Liver (tissue), 9 donors: ENCODE measurements around the gene ZER1. TPM values are rescaled to one million over a fixed set of nuclear protein-coding genes. Genes with fewer than 3 reads are reported as not detected.

Source experiments
- DNase-seq: peaks from one replicate; pipeline ENCODE4 v3.0.0-alpha.2; 2017; ENCODE audit warnings: low spot score
- H3K27ac ChIP-seq, 2 donors: one replicate each; pipeline ENCODE4 v1.7.0; 2013; ENCODE audit warnings: inconsistent platforms in 2 of 2, low read length in 2 of 2, control low read depth in 1 of 2, low read depth in 1 of 2, mild to moderate bottlenecking in 1 of 2
- H3K27me3 ChIP-seq, 4 donors: one replicate each; pipeline versions ENCODE4 v1.6.1 to v1.7.0; 2013; ENCODE audit warnings: low read length in 3 of 4, inconsistent platforms in 1 of 4, mild to moderate bottlenecking in 1 of 4, moderate library complexity in 1 of 4; ENCODE audit not compliant: control insufficient read depth in 4 of 4, insufficient read depth in 4 of 4
- H3K36me3 ChIP-seq, 4 donors: one replicate each; pipeline versions ENCODE4 v1.6.1 to v1.7.0; 2013; ENCODE audit warnings: low read length in 3 of 4, mild to moderate bottlenecking in 3 of 4, low read depth in 1 of 4, moderate library complexity in 1 of 4; ENCODE audit not compliant: control insufficient read depth in 4 of 4, insufficient read depth in 3 of 4
- H3K4me1 ChIP-seq, 4 donors: one replicate each; pipeline versions ENCODE4 v1.6.1 to v1.7.0; 2013; ENCODE audit warnings: low read length in 3 of 4, mild to moderate bottlenecking in 3 of 4, moderate library complexity in 1 of 4; ENCODE audit not compliant: control insufficient read depth in 4 of 4, insufficient read depth in 4 of 4
- H3K4me3 ChIP-seq, 3 donors: one replicate each; pipeline versions ENCODE4 v1.6.1 to v1.7.0; 2013; ENCODE audit warnings: low read length in 3 of 3, control low read depth in 1 of 3, low read depth in 1 of 3, mild to moderate bottlenecking in 1 of 3
- H3K9ac ChIP-seq, 2 donors: one replicate each; pipeline ENCODE4 v1.7.0; 2013; ENCODE audit warnings: low read length in 2 of 2, mild to moderate bottlenecking in 2 of 2, moderate library complexity in 2 of 2, control low read depth in 1 of 2, low read depth in 1 of 2
- H3K9me3 ChIP-seq, 4 donors: one replicate each; pipeline versions ENCODE4 v1.6.1 to v1.7.0; 2013; ENCODE audit warnings: low read length in 3 of 4; ENCODE audit not compliant: control insufficient read depth in 4 of 4
- CTCF ChIP-seq: fragments of 150-350 bp; IDR thresholded peaks from 2 replicates; pipeline ENCODE4 v1.5.1; 2017; ENCODE audit warnings: improper control_type of control experiment, low read depth, low read length; ENCODE audit not compliant: missing input control
- EGR1 ChIP-seq, 2 donors: IDR thresholded peaks; 2 replicates each; pipeline ENCODE4 v1.6.1; 2016 to 2018; ENCODE audit warnings: antibody characterized with exemption in 2 of 2, low read depth in 2 of 2
- FOXA1 ChIP-seq: IDR thresholded peaks from 2 replicates; pipeline ENCODE4 v1.6.1; 2016; ENCODE audit warnings: antibody characterized with exemption
- FOXA2 ChIP-seq: IDR thresholded peaks from 2 replicates; pipeline ENCODE4 v1.6.1; 2016; ENCODE audit warnings: antibody characterized with exemption
- GABPA ChIP-seq, 2 donors: IDR thresholded peaks in 1 of 2; conservative IDR thresholded peaks in 1 of 2; 2 replicates each; pipeline ENCODE4 v1.6.1; 2016; ENCODE audit warnings: antibody characterized with exemption in 2 of 2, mild to moderate bottlenecking in 1 of 2, moderate library complexity in 1 of 2
- HNF4A ChIP-seq, 2 donors: conservative IDR thresholded peaks; 2 replicates each; pipeline ENCODE4 v1.6.1; 2016; ENCODE audit warnings: antibody characterized with exemption in 2 of 2, mild to moderate bottlenecking in 2 of 2
- HNF4G ChIP-seq: IDR thresholded peaks from 2 replicates; pipeline ENCODE4 v1.6.1; 2016; ENCODE audit warnings: antibody characterized with exemption
- JUND ChIP-seq, 2 donors: IDR thresholded peaks; 2 replicates each; pipeline ENCODE4 v1.6.1; 2016; ENCODE audit warnings: antibody characterized with exemption in 2 of 2
- NR2F2 ChIP-seq: IDR thresholded peaks from 2 replicates; pipeline ENCODE4 v1.6.1; 2016; ENCODE audit warnings: antibody characterized with exemption
- RXRA ChIP-seq, 2 donors: IDR thresholded peaks; 2 replicates each; pipeline ENCODE4 v1.6.1; 2017 to 2018; ENCODE audit warnings: antibody characterized with exemption in 2 of 2, mild to moderate bottlenecking in 1 of 2
- SP1 ChIP-seq: IDR thresholded peaks from 2 replicates; pipeline ENCODE4 v1.6.1; 2018; ENCODE audit warnings: antibody characterized with exemption, mild to moderate bottlenecking
- YY1 ChIP-seq: IDR thresholded peaks from 2 replicates; pipeline ENCODE4 v1.6.1; 2016; ENCODE audit warnings: antibody characterized with exemption, mild to moderate bottlenecking
- ZBTB33 ChIP-seq: IDR thresholded peaks from 2 replicates; pipeline ENCODE4 v1.6.1; 2016; ENCODE audit warnings: antibody characterized with exemption
- WGBS: extraction: QIAGEN DNeasy Blood & Tissue Kit; methylation state at CpG from one replicate; pipeline ENCODE4 v1.1.7; 2013; 5-methylcytosine and 5-hydroxymethylcytosine counted together
- polyA plus RNA-seq, 2 donors: library from polyadenylated mRNA; stranded (reverse) in 1 of 2; unstranded in 1 of 2; fragments of 200-250 nt in 1 of 2; fragments of >200 nt in 1 of 2; fragmentation: Nextera tagmentation in 1 of 2; extraction: Ambion mirVana in 1 of 2; gene quantifications; one replicate each; pipeline versions ENCODE4 v1.2.1 to v1.2.3, GENCODE V29; 2013 to 2015
- total RNA-seq, 2 donors: library from RNA; depleted of rRNA; stranded (reverse); fragments of >200 nt; gene quantifications; one replicate each; pipeline ENCODE4 v1.2.3, GENCODE V29; 2014
- TF ChIP-seq, protein P1 (sequence below): IDR thresholded peaks from 2 replicates; pipeline ENCODE4 v1.6.1; 2016; ENCODE audit warnings: antibody characterized with exemption
- TF ChIP-seq, protein P2 (sequence below): IDR thresholded peaks from 2 replicates; pipeline ENCODE4 v1.6.1; 2016; ENCODE audit warnings: antibody characterized with exemption, mild to moderate bottlenecking
- donor health status: healthy.
- donor health status: healthy.
- donor health status: healthy.
- donor health status: healthy.
- donor health status: healthy.

The ZER1 gene
- total and polyA plus RNA-seq, 4 donors: 7.6 to 29.1 (median 15.8) TPM

DNA sequence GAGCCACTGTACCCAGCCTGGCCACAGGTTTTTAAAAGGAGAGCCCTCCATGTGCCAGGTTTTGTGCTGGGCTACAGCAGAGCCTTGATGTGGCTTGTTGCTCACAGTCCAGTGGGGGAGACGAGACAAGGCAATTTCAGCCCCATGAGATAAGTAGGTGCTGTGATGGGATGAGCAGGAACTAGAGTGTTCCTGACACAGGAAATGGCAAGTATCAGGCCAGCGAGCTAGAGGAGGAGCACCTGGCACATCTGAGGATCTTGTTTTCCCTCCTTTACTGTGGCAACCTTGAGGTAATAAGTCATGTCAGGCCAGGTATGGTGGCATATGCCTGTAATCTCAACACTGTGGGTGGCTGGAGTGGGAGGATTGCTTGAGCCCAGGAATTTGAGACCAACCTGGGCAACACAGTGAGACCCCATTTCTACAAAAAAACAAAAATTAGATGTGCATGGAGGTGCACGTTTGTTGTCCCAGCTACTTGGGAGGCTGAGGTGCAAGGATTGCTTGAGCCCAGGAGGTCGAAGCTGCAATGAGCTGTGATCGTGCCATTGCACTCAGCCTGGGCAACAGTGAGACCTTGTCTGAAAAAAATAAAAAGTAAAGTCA is 44.0 kb downstream of the ZER1 start (continued):
- no peak for TF ChIP-seq CTCF

GRCh38 chr9:128724744-128725211 is 46.9 kb downstream of the ZER1 start:
- Histone ChIP-seq H3K9ac (peak overlapping the region in 1 of 2 donors; percentile 57), H3K4me1 (peaks cover 4 to 20% (median 14%) of the 10 kb centered on the region in 4 donors), H3K27ac (peak overlapping the region in 1 of 2 donors; percentile 30), H3K4me3 (peak overlapping the region; percentile 3 to 81 (median 76)), H3K9me3 (no peaks in the 10 kb centered on the region), H3K36me3 (peaks cover 0 to 8% (median under 1%) of the 10 kb centered on the region in 4 donors), H3K27me3 (no peaks in the 10 kb centered on the region)
- peak; percentile 59 for DNase-seq
- TF ChIP-seq EGR1 (IDR thresholded peaks at IDR 0.05; ENCODE audit: low read depth in 2 of 2) (no peak), RXRA (IDR thresholded peaks at IDR 0.05) (no peak), SP1 (peak; percentile 23), ZBTB33 (no peak), HNF4G (no peak), HNF4A (conservative IDR thresholded peaks at IDR 0.05) (no peak), FOXA1 (no peak)
- WGBS: 38% methylated on average over 10 of the region's 10 CpGs

DNA sequence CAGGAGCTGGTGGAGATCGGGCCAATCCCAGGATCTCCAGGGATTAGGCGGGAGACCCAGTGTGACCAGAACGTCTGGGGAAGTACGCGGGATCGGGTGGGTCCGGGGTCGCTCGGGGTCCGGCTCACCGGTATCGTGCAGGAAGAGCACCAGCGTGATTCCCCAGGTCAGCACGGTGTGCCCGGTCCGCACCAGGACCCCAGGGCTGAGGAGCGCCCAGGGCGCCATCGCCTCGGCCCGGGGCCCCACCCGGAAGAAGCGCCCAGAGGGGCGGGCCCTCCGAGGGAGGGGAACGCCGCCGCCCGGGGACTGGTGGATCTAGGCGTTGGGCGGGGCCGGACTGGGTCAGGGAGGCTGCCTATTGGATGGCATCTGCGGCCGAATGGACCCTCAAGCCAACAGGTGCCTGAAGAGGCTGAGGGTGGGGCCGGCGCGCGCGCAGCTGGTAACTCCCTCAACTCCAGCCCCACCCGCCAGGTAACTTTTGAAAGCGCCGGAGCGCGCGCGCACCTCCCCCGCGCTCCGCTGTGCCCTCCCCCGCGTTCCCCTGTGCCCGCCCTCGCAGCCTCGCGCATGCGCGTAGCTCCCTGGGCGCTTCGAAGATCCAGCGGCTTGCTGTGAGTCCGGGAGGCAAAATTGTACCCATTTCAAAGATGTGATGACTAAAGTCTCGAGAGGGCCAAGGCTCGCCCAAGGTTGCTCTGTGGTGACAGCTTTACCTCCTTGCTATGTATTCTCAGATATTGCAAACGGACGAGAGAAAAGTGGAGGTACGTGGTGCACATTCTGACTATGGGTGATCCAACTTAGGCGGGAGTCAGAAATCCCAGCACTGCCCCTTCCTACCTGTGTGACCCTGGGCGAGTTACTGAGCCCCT is 47.6 kb downstream of the ZER1 start, which contains the start of gene ZDHHC12:
Gene ZDHHC12, minus strand, starts transcription at position 262 of the 878 bp plus-strand sequence. Its CDS starts 34 bp downstream, at position 228.
- Histone ChIP-seq H3K4me1 (peaks cover 4 to 20% (median 14%) of the 10 kb centered on the region in 4 donors), H3K4me3 (peak within 1 kb of the TSS; percentile 76 to 91 (median 81)), H3K9ac (peak within 1 kb of the TSS; percentile 30 to 57), H3K27ac (peak within 1 kb of the TSS; percentile 32), H3K9me3 (no peaks in the 10 kb centered on the region), H3K36me3 (peaks cover 0 to 8% (median under 1%) of the 10 kb centered on the region in 4 donors), H3K27me3 (no peaks in the 10 kb centered on the region)
- DNase-seq: peak; percentile 95
- WGBS: 2% methylated on average over 68 of the region's 68 CpGs
- TF ChIP-seq SP1 (peak; percentile 71), JUND (IDR thresholded peaks at IDR 0.05) (no peak), EGR1 (IDR thresholded peaks at IDR 0.05; ENCODE audit: low read depth in 2 of 2) (peak; percentile 88 to 95), RXRA (IDR thresholded peaks at IDR 0.05) (no peak), YY1 (peak; percentile 71), CTCF (no peak), NR2F2 (no peak), HNF4G (no peak), FOXA2 (no peak), FOXA1 (no peak), GABPA (IDR thresholded peaks at IDR 0.05 in 1 of 2, conservative IDR thresholded peaks at IDR 0.05 in 1 of 2) (peak in 1 of 2 donors; percentile 39)
- TF ChIP-seq, protein P1, sequence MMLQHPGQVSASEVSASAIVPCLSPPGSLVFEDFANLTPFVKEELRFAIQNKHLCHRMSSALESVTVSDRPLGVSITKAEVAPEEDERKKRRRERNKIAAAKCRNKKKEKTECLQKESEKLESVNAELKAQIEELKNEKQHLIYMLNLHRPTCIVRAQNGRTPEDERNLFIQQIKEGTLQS: no peak
- TF ChIP-seq, protein P2, sequence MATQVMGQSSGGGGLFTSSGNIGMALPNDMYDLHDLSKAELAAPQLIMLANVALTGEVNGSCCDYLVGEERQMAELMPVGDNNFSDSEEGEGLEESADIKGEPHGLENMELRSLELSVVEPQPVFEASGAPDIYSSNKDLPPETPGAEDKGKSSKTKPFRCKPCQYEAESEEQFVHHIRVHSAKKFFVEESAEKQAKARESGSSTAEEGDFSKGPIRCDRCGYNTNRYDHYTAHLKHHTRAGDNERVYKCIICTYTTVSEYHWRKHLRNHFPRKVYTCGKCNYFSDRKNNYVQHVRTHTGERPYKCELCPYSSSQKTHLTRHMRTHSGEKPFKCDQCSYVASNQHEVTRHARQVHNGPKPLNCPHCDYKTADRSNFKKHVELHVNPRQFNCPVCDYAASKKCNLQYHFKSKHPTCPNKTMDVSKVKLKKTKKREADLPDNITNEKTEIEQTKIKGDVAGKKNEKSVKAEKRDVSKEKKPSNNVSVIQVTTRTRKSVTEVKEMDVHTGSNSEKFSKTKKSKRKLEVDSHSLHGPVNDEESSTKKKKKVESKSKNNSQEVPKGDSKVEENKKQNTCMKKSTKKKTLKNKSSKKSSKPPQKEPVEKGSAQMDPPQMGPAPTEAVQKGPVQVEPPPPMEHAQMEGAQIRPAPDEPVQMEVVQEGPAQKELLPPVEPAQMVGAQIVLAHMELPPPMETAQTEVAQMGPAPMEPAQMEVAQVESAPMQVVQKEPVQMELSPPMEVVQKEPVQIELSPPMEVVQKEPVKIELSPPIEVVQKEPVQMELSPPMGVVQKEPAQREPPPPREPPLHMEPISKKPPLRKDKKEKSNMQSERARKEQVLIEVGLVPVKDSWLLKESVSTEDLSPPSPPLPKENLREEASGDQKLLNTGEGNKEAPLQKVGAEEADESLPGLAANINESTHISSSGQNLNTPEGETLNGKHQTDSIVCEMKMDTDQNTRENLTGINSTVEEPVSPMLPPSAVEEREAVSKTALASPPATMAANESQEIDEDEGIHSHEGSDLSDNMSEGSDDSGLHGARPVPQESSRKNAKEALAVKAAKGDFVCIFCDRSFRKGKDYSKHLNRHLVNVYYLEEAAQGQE: no peak
